SW480 (cell line): ENCODE data around the gene PDGFB.

Experiments
- DNase-seq: peaks from one replicate; pipeline ENCODE4 v3.0.0-alpha.2; 2016; ENCODE audit warnings: low spot score

The PDGFB gene

GRCh38 chr22:39253435-39254070 is 8.8 kb upstream of the PDGFB start:
- peak; percentile 85 for DNase-seq

- no peak for DNase-seq
These were observed 8.0 kb upstream of the PDGFB start for GRCh38 chr22:39252461-39253434.

GRCh38 chr22:39251762-39252460 is 7.1 kb upstream of the PDGFB start:
- peak; percentile 63 for DNase-seq

GRCh38 chr22:39250838-39251237 is 6.1 kb upstream of the PDGFB start:
- DNase-seq = no peak

- no peak for DNase-seq
These were observed 5.3 kb upstream of the PDGFB start for GRCh38 chr22:39250131-39250530.

- no peak for DNase-seq
These were observed 4.4 kb upstream of the PDGFB start for GRCh38 chr22:39249086-39249704.

GRCh38 chr22:39248254-39248653 is 3.5 kb upstream of the PDGFB start:
- DNase-seq = no peak

GRCh38 chr22:39247361-39247760 is 2.6 kb upstream of the PDGFB start:
- DNase-seq = no peak

- no peak for DNase-seq
These were observed 2.0 kb upstream of the PDGFB start for GRCh38 chr22:39246690-39247332.

- DNase-seq = no peak
These were observed 1.4 kb upstream of the PDGFB start for GRCh38 chr22:39246217-39246616.

- DNase-seq = no peak
These were observed 603 bp upstream of the PDGFB start for GRCh38 chr22:39245130-39246039.

- peak; percentile 46 for DNase-seq
These were observed 666 bp downstream of the PDGFB start for GRCh38 chr22:39244136-39244495.

- DNase-seq = peak; percentile 48
These were observed 1.2 kb downstream of the PDGFB start for GRCh38 chr22:39243439-39244135.

- peak; percentile 82 for DNase-seq
These were observed 2.0 kb downstream of the PDGFB start for GRCh38 chr22:39242595-39243438.

- DNase-seq = no peak
These were observed 2.8 kb downstream of the PDGFB start for GRCh38 chr22:39241794-39242594.

GRCh38 chr22:39240831-39241793 is 3.7 kb downstream of the PDGFB start:
- peak; percentile 85 for DNase-seq
